DMS114 treated with DMSO at 0.1 percent for 48 hours (cell line): ENCODE measurements around the gene TSC22D1.
"Not testable (repeated sequence)": the region's sequence is repeated elsewhere in the genome, so short reads cannot be mapped to it uniquely, and the experiment has no call there.

Experiments used
- DNase-seq: peaks from one replicate; lab custom pipeline; 2025; ENCODE audit not compliant: unreplicated experiment; lab: John Stamatoyannopoulos, UW

Gene TSC22D1

DNA sequence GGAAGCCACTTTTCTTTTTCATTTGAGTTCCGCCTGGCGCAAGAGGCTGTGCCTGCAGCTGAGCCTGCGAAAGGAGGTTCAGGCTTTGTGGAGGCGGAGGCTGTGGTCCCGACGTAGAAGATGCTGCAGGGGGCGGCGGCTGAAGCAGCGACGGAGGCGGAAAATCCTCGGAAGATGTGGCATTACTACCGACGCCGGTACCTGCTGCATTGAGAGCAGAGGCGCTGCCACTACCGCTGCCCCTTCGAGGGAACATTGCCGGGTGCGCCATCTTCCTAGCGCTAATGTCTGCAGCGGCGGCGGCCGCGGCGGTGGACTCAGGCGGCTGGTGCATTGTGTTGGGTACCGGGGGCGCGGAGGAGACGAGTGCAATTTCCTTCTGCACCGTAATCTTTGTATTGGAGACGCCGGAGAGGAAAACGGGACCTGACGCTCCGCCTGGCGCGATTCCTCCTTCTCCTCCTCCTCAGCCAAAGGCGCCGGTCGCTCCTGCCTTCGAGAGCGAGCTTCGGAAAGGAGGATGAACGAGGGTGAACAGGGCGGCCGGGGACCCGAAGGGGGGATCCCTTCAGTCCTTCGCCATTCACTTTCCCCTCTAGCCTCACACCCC lies at the start of gene TSC22D1:
Gene TSC22D1 (minus strand): TSS at position 590 of the 610 bp plus-strand sequence. CDS start 256 bp downstream, at position 334.
- peak; percentile 10 for DNase-seq

DNA sequence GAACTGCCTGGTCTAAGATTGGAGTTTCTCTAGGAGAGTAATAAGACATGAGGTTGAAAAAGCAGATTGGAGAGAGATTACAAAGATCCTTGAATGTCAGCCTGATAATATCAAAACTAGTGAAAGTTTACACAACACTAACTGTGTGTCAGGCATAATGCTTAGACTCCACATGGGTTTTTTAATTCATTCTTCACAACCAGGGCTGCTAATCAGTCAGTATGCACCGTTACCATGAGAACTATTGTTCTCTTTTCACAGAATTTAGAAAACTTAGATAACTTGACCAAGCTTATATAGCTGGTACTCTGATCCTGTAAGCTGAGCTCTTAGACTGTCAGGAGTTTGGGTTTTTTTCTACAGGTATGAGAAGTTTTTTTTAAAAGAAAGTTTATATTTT lies 46.6 kb upstream of the TSC22D1 start:
- no peak for DNase-seq

DNA sequence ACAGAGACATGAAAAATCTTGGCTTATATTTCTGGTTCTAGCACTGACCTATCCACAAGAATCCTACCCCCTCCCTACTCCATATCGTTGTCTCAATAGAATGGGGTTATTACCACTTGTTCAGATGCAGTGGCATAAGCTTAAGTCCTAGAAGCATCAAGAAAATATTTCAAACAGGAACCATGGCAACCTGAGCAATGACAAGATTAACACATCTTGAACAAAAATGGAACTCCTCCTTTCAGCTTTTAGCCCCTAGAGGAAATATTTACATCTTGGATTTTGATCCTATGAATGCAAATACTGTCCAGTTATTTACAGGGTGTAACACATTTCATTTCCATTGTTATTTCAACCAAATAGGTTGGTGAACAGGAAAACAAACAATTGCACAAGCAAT lies 46.1 kb upstream of the TSC22D1 start:
- DNase-seq, result no peak

DNA sequence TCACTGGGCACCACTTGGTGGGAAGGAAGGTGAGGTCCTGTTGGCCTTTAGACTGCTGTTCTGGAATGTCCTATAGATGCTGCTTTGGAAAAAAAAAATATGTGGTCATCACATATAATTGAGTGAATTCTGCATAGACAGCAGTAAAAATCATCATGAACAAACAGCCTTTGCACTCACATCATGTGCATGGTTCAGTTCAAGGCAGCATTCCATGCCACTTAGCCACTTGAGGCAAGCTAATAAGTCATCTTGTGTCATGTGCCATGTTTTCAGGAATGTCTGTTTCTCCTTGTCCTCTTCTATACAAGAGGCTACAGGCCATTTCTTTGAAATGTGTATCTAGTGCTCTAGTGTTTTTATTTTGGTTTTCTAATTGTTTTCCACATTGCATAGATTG lies 43.9 kb upstream of the TSC22D1 start:
- no peak for DNase-seq

DNA sequence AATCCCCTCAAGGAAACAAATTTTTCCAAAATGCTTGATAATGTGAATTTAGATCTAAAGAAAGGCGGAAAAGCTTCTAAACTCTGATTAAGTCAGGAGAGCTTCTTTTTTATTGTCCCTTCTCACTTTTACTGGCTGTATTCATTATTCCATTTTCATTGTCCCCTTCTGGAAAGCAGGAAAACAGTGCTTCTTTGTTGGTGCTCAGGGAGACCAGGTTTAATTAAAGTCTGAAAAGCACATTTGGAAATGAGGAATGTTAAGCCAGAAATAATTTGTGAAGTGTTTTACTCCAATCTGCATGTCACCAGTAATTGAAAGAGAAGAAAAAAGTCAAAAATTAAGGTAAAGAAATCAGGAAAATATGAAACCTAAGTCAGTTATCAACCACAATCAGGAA lies 43.5 kb upstream of the TSC22D1 start:
- no peak for DNase-seq

DNA sequence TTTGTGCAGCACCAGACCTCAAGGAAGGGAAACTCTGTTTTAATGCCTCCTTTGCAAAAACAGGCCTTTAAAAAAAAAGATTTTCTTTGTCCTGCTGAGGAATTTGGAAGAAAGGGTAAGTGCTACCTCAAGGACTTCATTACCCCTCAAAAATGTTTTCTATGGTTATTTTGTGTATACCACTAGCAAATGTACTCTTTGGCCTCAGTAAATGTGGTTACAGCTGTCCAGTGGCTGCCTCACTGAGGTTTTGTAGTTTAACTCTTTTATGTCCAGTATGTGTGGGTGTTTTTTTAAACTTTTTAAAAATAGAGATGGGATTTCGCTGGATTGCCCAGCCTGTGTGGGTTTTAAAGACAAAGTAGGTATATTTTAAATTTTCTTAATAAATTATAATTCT lies 42.2 kb upstream of the TSC22D1 start:
- no peak for DNase-seq

DNA sequence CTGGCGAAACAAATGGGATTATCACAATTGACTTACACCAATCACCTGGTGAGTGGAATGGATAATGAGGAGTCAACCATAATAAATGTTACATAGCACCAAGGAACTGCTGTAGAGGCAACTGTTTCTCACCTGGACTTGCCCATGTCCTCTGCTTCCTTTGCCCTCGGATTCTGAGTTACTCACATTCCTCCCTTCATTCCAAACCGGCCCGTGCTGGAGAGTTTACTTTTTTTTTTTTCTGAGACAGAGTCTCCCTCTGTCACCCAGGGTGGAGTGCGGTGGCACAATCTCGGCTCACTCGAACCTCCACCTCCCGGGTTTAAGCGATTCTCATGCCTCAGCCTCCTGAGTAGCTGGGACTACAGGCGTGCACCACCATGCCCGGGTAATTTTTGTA lies 41.5 kb upstream of the TSC22D1 start:
- no peak for DNase-seq

DNA sequence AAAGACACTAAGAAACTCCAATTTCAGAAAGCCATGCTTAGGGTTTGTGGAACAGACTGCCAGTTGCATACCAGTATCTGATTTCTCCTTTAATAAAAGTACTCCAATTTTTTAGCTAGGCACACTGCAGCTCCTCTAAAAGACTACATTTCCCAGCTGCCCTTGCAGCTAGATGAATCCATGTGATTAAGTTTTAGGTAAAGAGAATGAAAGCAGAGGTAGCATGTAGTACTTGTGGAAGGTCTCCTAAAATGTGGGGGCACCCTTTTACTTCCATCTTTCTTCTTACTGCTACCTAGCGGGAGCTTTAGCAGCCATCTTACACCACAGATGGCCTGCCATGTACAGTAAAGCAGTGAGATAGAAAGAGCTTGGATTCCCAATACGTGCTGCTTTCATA lies 33.0 kb upstream of the TSC22D1 start:
- DNase-seq, result no peak

DNA sequence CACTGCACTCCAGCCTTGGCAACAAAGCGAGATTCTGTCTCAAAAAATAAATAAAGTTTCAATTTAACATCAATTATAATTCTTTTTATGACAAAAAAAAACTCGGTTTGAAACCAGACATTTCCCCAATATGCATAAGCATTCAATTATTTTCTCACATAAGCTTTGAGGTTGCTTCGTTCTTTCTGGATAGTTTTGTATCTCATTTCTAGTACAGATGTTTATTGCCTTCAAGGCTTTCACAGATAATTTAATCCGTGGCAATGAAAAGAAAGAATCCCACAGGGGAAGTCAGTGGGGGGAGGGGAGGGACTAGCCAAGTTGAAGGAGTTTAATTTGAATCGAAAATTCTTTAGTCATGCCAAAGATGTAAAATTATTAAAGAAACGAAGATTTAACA lies 29.6 kb upstream of the TSC22D1 start:
- no peak for DNase-seq

DNA sequence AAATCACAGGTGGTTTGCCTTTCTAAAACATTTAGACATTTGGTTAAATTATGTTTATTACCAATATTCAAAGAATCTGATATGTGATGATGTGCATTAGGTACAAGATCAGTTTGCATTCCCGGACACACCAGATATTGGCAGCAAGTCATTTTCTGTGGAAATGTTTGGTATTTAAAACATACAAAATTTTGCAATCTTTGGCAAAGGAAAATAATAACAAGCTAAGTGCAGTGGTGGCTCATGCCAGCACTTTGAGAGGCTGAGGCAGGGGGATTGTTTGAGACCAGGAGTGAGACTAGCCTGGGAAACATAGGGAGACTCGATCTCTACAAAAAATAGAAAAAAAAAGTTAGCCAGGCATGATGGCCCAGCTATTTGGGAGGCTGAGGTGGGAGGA lies 29.1 kb upstream of the TSC22D1 start:
- DNase-seq, result no peak

DNA sequence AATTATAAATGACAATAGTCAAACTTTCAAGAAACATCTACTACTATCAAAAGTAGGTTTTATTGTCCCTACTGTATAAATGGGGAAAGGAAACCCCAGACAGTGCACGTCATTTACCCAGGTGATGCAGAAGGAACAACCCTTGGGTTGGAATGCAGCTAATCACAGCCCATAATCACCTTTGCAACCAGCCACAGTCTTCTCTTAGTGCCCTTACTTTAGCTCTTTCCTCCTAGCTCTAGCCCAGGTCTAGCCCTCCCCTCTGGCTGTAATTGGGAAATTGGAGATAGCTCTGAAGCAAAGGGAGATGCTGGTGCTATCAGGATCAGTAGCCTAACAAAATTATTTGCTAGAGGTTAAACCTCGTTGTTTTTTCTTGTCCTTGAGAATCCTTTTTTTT lies 25.5 kb upstream of the TSC22D1 start:
- no peak for DNase-seq

DNA sequence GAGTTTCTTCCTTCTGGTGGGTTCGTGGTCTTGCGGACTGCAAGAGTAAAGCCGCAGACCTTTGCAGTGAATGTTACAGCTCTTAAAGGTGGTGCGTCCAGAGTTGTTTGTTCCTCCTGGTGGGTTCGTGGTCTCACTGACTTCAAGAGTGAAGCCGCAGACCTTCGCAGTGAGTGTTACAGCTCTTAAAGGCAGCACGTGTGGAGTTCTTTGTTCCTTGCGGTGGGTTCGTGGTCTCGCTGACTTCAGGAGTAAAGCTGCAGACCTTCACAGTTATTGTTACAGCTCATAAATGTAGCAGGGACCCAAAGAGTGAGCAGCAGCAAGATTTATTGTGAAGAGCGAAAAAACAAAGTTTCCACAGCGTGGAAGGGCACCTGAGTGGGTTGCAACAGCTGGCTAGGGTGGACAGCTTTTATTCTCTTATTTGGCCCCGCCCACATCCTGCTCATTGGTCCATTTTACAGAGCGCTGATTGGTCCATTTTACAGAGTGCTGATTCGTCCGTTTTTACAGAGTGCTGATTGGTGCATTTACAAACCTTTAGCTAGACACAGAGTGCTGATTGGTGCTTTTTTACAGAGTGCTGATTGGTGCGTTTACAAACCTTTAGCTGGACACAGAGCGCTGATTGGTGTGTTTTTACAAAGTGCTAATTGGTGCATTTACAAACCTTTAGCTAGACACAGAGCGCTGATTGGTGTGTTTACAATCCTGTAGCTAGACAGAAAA lies 17.9 kb upstream of the TSC22D1 start:
- DNase-seq, result not testable (repeated sequence)

DNA sequence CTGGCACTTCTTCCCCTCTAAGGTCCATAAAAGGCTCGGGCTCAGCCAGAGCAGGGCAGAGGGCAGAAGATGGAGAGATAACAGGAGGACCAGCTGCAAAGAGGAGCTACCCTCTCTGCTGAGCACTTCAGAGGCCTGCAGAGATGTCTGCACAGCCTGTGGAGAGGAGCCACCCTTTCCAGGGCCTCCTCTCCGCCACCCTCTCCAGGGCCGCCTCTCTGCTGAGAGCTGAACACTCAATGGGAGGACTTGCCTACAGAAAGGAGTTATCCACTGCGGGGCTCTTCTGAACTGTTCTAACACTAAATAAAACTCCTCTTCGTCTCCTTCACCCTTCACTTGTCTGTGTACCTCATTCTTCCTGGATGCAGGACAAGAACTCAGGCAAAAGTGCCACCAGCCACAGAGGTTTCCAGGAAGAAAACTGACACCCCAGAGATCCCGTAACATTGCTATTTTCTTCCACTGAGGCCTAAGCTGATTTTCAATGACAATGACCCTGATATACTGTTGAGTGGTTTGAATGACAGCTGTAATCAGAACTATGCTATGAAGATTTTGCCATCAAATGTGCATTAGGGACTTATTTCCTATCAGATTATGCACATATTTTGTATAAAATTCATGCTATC lies 16.2 kb upstream of the TSC22D1 start:
- no peak for DNase-seq

DNA sequence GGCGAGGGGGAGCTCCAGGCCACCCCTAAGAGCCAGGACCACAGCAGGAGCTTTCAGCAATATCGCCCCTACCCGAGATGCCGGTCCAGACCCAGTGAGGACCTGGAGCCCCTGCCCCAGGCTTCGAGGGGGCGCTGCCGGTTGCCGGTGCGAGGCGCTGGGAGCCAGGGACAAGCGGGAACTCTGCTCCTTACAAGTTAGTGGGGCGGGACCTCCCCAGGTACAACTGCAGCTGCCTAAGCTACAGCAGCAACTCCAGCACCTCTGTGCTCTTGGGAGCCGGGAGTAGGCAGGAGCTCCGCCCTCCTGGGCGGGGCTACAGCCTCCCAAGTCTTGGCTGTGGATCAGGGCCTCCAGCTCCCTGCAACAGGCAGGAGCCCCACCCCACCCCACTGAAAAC lies 15.2 kb upstream of the TSC22D1 start:
- no peak for DNase-seq

DNA sequence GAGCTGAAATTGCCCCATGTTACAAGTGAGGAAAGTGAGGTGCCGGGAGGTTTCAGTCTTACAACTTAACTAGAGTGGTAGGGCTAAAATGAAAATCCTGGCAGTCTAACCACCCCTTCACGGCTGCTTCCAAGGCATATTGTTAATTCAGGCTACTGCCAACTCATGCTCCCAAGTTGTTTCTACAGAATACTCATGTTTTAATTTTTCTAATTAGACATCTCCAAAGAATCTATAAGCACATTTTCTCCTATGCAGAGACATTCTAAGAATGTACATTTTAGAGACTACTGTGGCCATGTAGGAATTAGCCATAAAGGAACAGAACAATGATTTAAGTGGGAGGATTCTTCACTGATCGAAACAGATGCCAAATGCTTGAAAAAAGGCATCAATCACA lies 7.0 kb upstream of the TSC22D1 start:
- no peak for DNase-seq

DNA sequence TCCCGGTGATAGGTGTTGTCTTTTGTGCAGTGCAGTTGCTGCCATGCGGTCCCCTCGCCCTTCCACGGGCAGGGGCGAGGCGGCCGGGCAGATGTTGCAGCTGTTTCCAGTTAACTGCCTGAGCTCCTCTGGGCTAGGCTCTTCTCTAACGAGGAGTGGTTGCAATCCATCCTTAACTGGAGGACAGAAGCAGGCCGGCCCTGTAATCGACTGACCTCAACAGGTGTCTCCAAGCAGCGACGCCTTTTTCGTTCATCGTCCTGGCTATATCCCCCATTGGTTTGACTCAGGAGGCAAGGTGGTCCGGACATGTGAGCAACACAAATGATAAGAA lies 1.9 kb upstream of the TSC22D1 start:
- no peak for DNase-seq

DNA sequence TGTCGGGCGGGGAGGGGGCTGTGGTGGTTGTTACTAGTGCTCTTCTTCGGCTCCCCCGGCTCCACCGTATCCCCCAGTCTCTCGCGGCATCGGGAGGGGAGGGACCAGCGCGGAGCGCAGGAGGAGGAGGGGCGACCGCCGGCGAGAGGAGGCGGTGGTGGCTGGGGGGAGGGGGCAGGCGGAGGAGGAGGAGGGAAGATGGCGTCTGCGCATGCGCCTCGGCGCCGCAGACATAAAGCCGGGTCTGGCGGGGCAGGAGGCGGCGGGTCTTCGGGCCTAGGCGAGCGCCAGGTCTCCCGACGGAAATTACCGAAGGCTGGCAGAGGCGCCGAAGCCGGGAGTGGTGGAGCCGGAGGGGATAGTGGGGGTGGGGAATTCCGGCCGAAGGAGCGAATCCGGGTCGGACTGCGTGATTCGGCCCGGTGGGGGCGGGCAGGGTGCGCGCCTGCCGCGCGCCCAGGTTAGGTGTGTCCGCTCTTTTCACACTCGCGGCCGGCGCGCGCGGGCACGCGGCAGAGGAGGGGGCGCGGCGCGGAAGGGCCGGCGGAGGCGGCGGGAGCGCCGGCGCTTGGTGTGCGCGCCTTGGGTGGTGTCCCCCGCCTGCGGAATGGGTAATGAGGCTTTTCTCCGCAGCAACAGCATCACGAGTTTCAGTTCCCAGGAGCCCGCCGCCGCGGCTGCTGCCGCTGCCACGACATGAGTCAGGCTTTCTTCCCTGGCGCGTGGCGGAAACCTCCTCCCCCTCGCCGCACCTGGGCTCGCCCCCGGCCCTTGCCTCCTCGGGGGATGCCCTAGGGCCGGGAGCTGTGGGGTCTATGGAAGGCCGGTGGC lies 1.3 kb upstream of the TSC22D1 start:
- DNase-seq, result peak; percentile 73

DNA sequence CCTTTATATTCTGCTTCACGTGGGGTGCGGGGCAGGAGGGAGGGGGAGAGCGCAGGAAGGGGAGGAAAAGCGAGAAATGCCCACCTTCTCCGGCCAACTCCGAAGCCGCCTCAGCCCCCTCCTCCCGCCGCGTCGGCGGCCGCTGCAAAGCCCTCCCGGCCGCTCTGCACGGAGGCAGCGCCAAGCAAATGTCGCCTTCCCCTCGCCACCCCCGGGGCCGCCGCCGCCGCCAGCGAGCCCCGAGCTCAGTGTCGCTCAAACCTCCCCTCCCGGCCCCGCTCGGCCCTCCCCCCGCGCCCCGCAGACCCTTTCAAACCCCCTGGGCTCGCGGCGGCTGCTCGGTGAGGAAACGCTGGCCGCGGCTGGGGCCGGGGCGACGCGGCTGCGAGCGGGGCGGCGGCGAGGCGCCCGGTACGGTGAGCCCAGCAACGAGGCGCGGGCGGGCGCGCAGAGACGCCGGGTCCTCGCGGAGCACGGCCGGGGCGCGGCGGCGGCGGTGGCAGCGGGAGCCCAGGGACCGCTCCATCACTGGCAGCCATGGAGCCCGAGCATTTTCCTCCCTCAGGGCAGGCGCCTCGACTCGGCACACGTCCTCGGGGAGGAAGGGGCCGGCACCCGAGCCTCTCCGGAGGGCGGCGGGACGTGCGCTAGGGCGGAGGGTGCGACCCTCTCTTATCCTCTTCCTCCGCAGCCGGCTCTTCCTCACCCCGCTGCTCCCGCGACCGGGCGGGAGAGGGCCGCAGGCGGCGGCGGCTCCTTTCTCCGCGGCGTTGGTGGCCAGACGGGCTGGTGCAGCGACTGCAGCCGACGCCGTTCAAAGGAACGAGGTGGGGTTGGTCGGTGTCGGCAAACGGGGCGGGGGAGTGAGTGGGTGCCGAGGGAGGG lies 463 bp upstream of the TSC22D1 start:
- no peak for DNase-seq

DNA sequence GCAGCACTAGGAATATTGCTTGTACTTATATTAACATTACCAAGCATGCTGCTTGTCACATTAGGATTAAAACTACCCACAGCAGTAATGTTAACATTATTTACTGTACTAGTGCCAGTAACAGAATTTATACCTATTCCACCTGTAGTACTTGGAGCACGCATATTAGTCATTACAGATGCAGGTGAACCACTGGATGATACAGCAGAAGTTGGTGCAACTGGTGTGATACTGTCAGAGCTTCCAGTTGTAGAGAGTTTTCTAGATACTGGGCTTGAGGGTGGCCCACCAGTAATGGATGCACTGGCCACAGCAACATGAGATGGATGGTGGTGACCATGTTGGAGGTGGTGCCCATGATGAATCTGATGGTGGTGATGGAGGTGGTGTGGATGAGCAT lies 1.1 kb downstream of the TSC22D1 start:
- DNase-seq, result no peak

DNA sequence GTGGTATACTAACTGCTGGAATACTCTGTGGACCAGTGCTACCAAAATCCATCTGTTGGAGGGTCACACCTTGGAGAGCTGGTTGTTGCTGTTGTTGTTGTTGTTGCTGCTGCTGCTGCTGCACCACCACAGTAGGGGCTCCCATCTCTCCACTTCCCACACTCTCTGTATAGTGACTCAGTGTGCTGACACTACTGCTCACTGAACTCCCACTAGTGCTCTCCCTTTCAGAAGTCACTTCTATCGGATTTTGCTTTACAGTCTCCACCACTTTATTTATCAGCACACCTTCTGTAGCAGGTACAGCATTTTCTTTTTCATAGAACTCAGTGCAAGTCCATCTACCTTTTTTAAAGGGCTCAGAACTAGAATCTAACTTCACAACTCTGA lies 1.7 kb downstream of the TSC22D1 start:
- no peak for DNase-seq
